Activated naive CD4-positive, alpha-beta T cell treated with anti-CD3 and anti-CD28 coated beads, Interleukin-2, amount 50 U/mL, for 24 hours (primary cell): ENCODE results near the gene SLC66A2.
A peak's percentile ranks its signal among the peaks of the same experiment; 100 is the strongest.

Experiments
- H3K27ac Mint-ChIP-seq: one replicate; pipeline ENCODE4 v1.8.0; 2021; ENCODE audit warnings: mild to moderate bottlenecking, mixed read lengths
- H3K27me3 Mint-ChIP-seq: one replicate; pipeline ENCODE4 v1.8.0; 2021; ENCODE audit warnings: mixed read lengths
- H3K36me3 Mint-ChIP-seq: one replicate; pipeline ENCODE4 v1.8.0; 2021; ENCODE audit warnings: mixed read lengths
- H3K4me1 Mint-ChIP-seq: one replicate; pipeline ENCODE4 v1.8.0; 2021; ENCODE audit warnings: mixed read lengths
- H3K4me3 Mint-ChIP-seq: one replicate; pipeline ENCODE4 v1.8.0; 2021; ENCODE audit warnings: mild to moderate bottlenecking, mixed read lengths
- H3K9me3 Mint-ChIP-seq: one replicate; pipeline ENCODE4 v1.8.0; 2021; ENCODE audit warnings: mixed read lengths

The SLC66A2 gene

DNA sequence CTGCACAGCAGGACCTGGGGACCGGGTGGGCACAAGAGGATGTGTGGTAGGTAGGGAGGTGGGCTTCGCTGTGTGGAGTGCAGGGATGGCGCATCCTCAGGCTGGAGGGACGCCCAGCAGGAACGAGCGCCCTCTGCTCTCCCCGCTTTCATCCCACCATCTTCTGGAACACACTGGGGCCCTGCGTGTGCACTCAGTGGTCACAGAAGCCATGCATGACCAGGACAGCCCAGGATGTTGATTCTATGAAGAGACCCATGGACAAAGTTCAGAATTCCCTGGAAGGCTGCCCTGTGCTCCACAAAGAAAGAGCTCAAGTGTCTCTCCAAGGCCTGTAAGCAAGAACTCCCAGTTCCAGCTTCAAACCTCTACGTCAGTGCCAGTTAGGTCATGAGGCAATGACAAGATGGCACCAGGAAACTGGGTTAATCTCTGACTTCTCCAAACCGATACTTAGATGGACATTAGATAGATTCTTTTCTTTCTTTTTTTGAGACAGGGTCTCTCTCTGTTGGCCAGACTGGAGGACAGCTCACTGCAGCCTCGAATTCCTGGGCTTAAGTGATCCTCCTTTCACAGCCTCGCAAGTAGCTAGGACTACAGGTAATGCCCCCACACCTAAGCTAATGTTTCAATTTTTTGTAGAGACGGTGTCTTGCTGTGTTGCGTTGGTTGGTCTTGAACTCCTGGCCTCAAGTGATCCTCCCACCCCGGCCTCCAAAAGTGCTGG is 3.4 kb downstream of the SLC66A2 start:
- H3K27ac Mint-ChIP-seq: peak overlapping the region; percentile 76
- no peaks in the 10 kb centered on the region for H3K9me3 Mint-ChIP-seq
- H3K4me1 Mint-ChIP-seq: peaks cover 54% of the 10 kb centered on the region
- peaks cover 4% of the 10 kb centered on the region for H3K36me3 Mint-ChIP-seq
- H3K27me3 Mint-ChIP-seq: no peaks in the 10 kb centered on the region
- H3K4me3 Mint-ChIP-seq: peak overlapping the region; percentile 19

DNA sequence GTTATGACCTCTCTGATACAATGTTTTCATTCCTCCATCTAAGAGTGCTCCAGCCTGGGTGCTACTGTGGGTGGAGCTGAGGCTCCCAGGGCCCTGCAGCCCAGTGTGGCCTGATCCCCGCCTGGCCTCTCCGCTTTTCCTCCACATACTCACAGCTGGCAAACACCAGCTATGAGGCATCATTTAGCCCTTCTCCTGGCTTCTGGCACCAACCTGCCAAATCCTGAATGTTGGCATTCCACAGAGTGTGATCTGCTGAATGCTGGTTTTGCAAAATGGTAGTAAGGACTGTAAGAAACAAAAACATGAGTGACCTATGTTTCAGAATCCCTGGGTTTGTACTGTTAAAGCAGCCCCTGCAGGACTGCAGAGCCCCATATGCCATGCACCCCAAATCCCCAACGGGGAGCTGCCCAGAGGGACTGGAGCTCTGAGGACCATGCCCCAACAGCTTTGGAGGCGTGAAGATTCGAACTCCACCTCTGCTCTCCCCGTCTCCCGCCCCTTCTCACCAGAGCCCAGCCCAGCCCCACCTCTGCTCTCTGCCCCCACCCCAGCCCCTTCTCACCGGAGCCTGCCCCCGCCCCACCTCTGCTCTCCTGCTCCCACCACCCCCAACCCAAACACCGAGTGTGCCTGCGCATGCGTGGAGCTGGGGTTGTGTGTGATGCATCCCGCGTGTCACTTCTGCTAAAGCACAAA is 4.2 kb downstream of the SLC66A2 start:
- Mint-ChIP-seq H3K27me3 (no peaks in the 10 kb centered on the region), H3K27ac (no peak overlapping the region), H3K9me3 (no peaks in the 10 kb centered on the region), H3K4me1 (peaks cover 58% of the 10 kb centered on the region), H3K4me3 (peak overlapping the region; percentile 51), H3K36me3 (peaks cover 4% of the 10 kb centered on the region)

DNA sequence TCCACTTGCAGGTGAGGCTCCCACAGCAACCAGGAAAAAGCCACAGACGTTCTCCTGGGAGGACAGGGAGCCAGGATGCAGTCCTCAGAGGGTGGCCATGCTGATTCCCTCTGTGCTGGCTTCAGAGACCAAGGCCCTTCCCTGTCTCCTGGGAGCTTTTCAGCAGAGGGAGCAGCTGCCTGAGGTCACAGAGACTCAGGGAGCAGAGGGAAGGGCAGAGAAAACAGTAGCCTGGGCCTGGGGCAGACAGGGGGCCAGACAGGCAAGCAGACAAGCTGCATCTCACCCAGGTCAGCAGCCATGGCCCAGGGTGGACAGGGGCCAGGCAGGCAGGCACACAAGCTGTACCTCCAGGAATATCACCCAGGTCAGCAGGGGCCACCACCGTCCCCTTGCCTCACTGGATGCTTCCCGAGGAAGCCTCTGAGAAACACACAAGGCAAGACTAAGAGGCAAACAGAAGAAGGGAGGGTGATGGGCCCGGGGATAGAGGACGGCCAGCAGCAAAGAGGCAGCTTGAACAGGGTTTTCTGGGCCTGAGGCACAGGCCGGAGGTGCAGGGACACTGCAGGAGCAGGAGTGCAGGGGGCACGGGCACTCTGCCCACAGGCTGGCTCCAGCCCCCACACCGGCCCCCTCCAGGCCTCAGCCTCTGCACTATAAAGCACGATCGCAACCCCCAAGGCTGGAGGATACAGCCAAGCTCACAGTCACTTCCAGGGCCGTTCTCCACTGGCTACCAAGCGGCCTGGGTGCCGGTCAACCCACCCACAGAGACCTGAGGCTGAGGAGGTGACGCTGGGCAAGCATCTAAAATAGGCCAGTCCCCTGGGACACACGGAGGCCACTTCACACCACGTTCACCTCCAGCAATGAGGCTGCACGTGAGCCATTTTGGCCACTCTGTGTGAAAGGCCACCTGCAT is 6.1 kb downstream of the SLC66A2 start:
- no peak overlapping the region for H3K4me3 Mint-ChIP-seq

DNA sequence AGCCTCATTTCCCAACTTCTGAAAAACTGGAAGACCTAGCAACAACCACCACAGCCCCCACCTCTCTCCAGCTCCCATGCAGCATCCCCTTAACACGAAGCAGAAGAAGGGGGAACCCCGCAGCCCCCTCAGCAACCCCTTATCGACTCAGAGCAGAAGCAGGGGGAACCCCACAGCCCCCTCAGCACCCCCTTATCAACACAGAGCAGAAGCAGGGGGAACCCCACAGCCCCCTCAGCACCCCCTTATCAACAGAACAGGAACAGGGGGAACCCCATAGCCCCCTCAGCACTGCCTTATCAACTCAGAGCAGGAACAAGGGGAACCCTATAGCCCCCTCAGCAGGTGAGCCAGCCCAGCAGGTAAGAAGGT is 6.7 kb downstream of the SLC66A2 start:
- no peaks in the 10 kb centered on the region for H3K9me3 Mint-ChIP-seq
- H3K36me3 Mint-ChIP-seq: peaks cover 7% of the 10 kb centered on the region
- H3K27me3 Mint-ChIP-seq: no peaks in the 10 kb centered on the region
- no peak overlapping the region for H3K27ac Mint-ChIP-seq
- no peak overlapping the region for H3K4me3 Mint-ChIP-seq
- H3K4me1 Mint-ChIP-seq: peaks cover 57% of the 10 kb centered on the region

More for the DNA sequence above, 6.1 kb downstream of the SLC66A2 start:
- Mint-ChIP-seq H3K27ac (no peak overlapping the region), H3K9me3 (no peaks in the 10 kb centered on the region), H3K4me1 (peaks cover 59% of the 10 kb centered on the region), H3K27me3 (no peaks in the 10 kb centered on the region), H3K36me3 (peaks cover 4% of the 10 kb centered on the region)

DNA sequence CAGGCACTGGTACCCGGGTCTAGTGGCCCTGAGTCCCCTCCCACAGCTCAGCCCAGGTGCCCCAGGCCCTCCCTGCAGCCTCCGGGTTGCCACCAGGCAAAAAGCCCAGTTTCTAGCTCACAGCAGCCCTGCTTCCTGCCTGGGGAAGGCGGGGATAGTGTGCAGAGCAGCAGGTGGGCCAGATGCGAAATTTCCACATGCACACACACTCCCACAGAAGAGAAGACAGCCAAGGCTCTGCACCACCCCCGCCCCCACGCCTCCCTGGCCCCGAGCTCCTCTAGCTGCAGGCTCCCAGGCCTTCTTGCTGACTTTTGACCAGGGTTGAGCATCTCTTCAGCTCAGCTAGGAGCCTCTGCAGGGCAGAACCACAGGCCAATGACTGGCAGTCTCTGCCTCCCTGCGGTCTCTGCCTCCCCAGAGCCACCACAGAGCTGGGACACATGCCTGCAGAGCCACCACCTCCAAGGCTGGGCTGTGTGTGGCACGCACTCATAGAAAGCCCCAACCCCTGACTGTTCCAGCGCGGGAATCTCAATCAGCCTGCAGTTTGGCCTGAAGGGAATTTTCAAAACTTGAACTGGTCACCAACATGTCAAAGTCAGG is 7.2 kb downstream of the SLC66A2 start:
- H3K4me3 Mint-ChIP-seq: no peak overlapping the region
- H3K27me3 Mint-ChIP-seq: no peaks in the 10 kb centered on the region
- H3K36me3 Mint-ChIP-seq: peaks cover 10% of the 10 kb centered on the region
- H3K4me1 Mint-ChIP-seq: peaks cover 54% of the 10 kb centered on the region
- H3K27ac Mint-ChIP-seq: no peak overlapping the region
- no peaks in the 10 kb centered on the region for H3K9me3 Mint-ChIP-seq

DNA sequence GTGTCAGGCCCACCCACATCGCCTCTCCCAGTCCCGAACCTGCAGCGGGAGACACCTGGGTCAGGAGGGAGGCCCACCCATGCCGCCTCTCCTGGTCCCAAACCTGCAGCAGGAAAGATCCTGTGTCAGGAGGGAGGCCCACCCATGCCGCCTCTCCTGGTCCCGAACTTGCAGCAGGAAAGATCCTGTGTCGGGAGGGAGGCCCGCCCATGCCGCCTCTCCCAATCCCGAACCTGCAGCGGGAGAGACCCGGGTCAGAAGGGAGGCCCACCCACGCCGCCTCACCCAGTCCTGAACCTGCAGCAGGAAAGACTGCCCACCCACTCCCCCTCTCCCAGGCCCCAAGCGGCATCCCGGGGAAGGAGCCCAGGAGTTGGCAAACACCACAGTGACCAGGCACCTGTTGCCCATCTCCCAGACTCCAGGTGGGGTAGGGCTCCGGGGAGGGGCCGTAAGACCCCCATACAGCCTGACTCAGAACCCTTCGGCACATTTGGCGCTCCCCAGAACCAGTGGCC is 7.8 kb downstream of the SLC66A2 start:
- H3K27me3 Mint-ChIP-seq: no peaks in the 10 kb centered on the region
- peaks cover 53% of the 10 kb centered on the region for H3K4me1 Mint-ChIP-seq
- peaks cover 13% of the 10 kb centered on the region for H3K36me3 Mint-ChIP-seq
- H3K4me3 Mint-ChIP-seq: no peak overlapping the region
- no peaks in the 10 kb centered on the region for H3K9me3 Mint-ChIP-seq
- no peak overlapping the region for H3K27ac Mint-ChIP-seq

DNA sequence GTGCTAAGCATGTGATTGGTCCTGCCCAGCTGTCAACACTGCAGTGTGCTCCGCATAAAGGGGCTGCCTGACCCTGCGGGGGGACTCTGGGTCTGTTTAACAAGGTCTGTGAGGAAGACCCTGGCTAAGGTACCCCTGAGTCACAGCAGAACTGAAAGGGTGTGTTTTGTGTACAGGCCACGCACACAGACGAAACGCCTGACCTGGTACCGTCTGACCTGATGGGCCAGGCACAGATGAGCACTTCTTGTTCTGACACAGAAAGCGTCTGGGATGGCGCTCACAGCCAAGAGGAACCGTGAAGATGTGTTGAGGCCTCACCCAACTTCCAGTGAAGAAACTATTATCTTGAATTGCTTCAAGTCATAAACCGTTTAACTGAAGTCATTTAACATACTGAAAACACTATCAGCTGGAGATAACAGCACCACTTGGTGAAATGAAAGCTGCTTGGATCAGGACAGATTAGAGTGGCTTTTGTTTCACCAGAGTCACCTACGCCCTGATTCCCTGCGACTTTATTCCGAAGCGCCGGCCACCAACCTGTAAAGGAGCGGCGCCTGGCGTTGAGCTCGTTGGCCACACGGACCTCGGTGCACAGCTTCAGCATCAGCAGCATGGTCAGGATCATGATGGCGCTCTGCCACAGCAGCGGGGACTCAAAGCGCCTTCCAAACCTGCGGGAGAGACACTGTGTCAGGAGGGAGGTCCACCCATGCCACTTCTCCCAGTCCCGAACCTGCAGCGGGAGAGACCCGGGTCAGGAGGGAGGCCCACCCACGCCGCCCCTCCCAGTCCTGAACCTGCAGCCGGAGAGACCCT is 8.5 kb downstream of the SLC66A2 start:
- peak overlapping the region; percentile 17 for H3K27ac Mint-ChIP-seq
- H3K4me3 Mint-ChIP-seq: peak overlapping the region; percentile 11
- peaks cover 46% of the 10 kb centered on the region for H3K4me1 Mint-ChIP-seq
- no peaks in the 10 kb centered on the region for H3K27me3 Mint-ChIP-seq
- no peaks in the 10 kb centered on the region for H3K9me3 Mint-ChIP-seq
- H3K36me3 Mint-ChIP-seq: peaks cover 17% of the 10 kb centered on the region

DNA sequence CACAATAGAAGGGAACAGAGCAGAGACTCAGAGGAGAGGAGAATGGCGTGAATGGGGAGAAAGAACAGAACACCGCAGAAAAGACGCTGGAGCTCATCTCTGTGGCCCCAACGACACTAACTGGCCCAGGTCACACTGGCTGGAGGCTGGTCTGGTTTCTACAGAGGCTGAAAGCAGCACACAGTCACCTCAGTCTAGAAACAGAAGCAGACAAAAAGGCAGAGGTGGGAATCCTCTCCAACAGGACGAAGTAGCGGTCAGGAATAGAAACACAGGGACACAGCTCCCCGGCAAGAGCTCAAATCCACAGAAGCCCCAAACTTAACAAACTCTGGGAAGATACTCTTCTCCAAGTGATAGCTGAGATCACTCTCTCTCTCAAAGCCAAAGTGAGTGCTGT is 9.2 kb downstream of the SLC66A2 start:
- Mint-ChIP-seq H3K36me3 (peaks cover 24% of the 10 kb centered on the region), H3K9me3 (no peaks in the 10 kb centered on the region), H3K4me1 (peaks cover 42% of the 10 kb centered on the region), H3K4me3 (no peak overlapping the region), H3K27me3 (no peaks in the 10 kb centered on the region), H3K27ac (no peak overlapping the region)

DNA sequence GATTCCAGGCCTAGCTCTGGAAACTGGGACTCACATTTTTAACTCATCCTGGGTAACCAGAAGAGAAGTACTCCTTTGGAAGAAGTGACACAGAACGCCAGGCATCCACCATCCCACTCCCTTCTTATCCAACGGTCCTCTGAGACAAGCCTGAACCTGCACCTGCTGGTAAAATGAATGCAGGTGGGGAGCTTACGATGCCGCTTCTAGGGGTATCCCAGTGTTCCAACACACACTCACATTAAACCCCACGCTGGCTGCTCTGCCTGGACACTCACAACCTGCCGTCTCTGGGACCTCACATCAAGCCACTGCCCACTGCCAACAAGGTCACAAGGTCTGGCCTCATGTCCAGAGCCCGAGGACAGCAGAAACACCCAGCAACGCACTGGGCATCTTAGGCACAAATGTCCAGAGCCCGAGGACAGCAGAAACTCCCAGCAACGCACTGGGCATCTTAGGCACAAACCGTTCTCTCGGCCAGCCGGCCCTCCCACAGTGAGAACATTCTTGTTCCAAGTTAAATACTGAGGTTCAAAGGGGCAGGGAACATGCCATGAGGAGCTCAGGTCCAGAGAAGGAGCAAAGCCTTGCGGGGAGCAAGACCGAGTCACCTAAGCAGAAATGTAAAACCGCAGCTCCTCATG is 9.9 kb downstream of the SLC66A2 start:
- no peaks in the 10 kb centered on the region for H3K9me3 Mint-ChIP-seq
- no peak overlapping the region for H3K4me3 Mint-ChIP-seq
- peaks cover 42% of the 10 kb centered on the region for H3K4me1 Mint-ChIP-seq
- H3K27me3 Mint-ChIP-seq: no peaks in the 10 kb centered on the region
- H3K27ac Mint-ChIP-seq: no peak overlapping the region
- peaks cover 29% of the 10 kb centered on the region for H3K36me3 Mint-ChIP-seq

DNA sequence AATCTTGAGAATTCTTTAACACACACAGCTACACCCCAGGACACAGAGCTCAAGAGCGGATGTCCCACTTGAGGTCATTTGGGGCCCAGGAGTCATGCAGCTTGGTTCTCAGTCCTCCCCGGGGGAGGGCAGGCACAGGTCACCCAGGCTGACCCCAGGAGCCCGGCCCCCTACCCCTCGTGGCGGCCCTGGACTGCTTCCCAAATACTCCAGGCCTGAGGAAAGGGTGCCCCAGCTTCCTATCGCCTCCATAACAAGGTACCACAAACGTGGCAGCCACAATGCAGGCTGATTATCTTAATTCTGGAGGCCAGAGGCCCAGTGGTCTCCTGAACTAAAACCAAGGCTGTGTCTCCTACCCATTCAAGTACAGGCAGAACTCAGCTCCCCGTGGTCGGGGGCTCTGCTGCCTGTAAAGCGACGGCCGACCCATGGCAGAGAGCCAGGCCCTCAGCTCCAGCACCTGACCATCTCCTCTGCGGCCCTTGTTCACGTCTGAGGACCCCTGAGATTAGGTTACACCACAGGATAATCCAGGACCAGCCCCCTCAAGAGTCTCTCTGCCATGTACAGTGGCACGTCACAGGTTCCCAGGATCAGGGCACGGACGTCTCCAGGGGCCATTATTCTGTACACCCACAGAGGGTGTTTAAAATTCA is 10.5 kb downstream of the SLC66A2 start:
- H3K4me3 Mint-ChIP-seq: no peak overlapping the region
- H3K9me3 Mint-ChIP-seq: no peaks in the 10 kb centered on the region
- no peak overlapping the region for H3K27ac Mint-ChIP-seq
- H3K27me3 Mint-ChIP-seq: no peaks in the 10 kb centered on the region
- H3K36me3 Mint-ChIP-seq: peaks cover 35% of the 10 kb centered on the region
- peaks cover 37% of the 10 kb centered on the region for H3K4me1 Mint-ChIP-seq

DNA sequence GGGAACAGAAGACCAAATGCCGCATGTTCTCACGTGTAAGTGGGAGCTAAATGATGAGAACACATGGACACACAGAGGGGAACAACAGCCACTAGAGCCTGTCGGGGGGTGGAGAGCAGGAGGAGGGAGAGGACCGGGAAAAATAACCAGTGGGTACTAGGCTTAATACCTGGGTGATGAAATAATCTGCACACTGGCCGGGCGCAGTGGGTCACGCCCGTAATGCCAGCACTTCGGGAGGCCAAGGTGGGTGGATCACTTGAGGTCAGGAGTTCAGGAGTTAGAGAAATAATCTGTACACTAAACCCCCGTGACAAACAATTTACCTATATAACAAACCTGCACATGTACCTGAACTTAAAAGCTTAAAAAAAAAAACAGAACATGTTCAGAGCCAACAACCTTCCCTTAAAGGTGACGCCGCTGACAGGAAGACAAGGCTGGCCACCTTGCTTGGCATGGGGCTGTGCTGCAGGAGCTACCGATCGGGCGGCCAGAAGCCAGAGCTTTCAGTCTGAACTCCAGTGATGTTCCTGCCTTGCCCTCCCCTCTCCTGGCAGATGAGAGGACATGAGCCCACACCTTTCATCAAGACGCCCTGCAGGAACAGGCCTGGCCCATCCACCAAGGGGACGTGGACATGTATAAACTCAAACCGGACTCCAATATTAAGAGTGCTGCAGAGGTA is 11.2 kb downstream of the SLC66A2 start:
- H3K4me1 Mint-ChIP-seq: peaks cover 32% of the 10 kb centered on the region
- no peaks in the 10 kb centered on the region for H3K27me3 Mint-ChIP-seq
- no peak overlapping the region for H3K4me3 Mint-ChIP-seq
- peak overlapping the region; percentile 72 for H3K27ac Mint-ChIP-seq
- H3K9me3 Mint-ChIP-seq: no peaks in the 10 kb centered on the region
- peaks cover 42% of the 10 kb centered on the region for H3K36me3 Mint-ChIP-seq

DNA sequence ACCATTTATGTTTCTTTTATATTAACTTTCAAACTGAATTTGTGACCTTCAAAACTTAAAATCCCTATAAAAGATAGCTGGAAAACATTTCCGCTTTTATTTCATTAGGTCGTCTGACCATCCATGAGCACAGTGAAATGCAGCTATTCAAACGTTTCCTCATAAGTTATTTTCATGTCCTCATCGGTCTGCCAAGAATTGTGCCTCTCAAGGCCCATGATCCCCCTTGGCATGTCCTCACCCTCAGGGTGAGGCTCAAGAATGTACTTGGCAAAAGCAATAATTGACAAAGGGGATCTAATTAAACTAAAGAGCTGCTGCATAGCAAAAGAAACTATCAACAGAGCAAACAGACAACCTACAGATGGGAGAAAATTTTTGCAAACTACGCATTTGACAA is 12.4 kb downstream of the SLC66A2 start:
- Mint-ChIP-seq H3K4me3 (no peak overlapping the region), H3K36me3 (peaks cover 49% of the 10 kb centered on the region), H3K9me3 (no peaks in the 10 kb centered on the region), H3K27me3 (no peaks in the 10 kb centered on the region), H3K27ac (no peak overlapping the region), H3K4me1 (peaks cover 20% of the 10 kb centered on the region)

DNA sequence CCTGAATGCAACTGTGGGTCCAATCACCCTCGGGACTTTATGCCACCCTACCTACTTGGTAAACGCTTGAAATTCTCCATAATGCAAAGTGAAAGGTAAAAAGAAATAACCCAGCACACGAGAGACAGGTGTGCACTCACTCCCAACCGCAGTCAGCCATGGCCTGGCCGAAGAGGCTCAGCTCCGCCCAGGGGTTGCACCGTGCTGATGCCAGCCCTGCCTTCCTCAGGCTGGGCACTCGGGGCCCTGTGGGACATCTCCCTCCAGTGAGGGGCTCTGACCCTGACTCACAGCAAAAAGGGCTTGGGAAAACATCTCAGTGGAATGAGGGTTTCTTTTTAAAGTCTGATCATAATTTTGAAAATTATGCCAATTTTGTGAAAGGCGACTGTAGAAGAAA is 13.3 kb downstream of the SLC66A2 start:
- no peak overlapping the region for H3K4me3 Mint-ChIP-seq
- H3K27me3 Mint-ChIP-seq: no peaks in the 10 kb centered on the region
- H3K4me1 Mint-ChIP-seq: peaks cover 18% of the 10 kb centered on the region
- H3K27ac Mint-ChIP-seq: no peak overlapping the region
- H3K9me3 Mint-ChIP-seq: peaks cover 1% of the 10 kb centered on the region
- H3K36me3 Mint-ChIP-seq: peaks cover 57% of the 10 kb centered on the region
